ENCODE data around the gene POU2F1.

DNA sequence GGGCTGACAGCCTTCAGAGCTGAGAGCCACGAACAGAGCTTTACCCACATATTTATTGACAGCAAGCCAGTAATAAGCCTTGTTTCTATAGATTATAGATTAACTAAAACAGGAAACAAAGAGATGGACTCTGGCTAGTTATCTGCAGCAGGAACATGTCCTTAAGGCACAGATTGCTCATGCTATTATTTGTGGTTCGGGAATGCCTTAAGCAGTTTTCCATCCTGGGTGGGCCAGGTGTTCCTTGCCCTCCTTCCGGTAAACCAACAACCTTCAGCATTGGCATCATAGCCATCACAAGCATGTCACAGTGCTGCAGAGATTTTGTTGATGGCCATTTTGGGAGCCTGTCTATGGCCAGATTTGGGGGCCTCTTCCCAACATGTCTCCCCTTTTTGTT lies 96.8 kb downstream of the POU2F1 start:
- no peak for TF ChIP-seq SMC3 (IDR thresholded peaks at IDR 0.05)
- TF ChIP-seq TP53 (CRISPR knock-in tag; IDR thresholded peaks at IDR 0.05): no peak

Measured in A549 (cell line).